Coronary artery (tissue), 2 donors: ENCODE results near the gene RNGTT.
A peak's percentile ranks its signal among the peaks of the same experiment; 100 is the strongest.
"Not testable (repeated sequence)": the region's sequence is repeated elsewhere in the genome, so short reads cannot be mapped to it uniquely, and the experiment has no call there.

ENCODE experiments used
- DNase-seq: peaks from one replicate; pipeline ENCODE4 v3.0.0-alpha.2; 2017; ENCODE audit warnings: low spot score
- H3K27ac ChIP-seq, 2 donors: fragments of 200-600 bp; sonication (generic); one replicate each; pipeline ENCODE4 v1.5.1; 2016 to 2019
- H3K4me3 ChIP-seq: fragments of 200-600 bp; sonication (generic); 2 replicates; pipeline ENCODE4 v1.5.1; 2016; ENCODE audit warnings: mild to moderate bottlenecking, moderate library complexity
- CTCF ChIP-seq: fragments of 200-600 bp; sonication (generic); IDR thresholded peaks from one replicate; pipeline ENCODE4 v1.5.1; 2019; ENCODE audit warnings: antibody characterized with exemption

RNGTT gene

DNA sequence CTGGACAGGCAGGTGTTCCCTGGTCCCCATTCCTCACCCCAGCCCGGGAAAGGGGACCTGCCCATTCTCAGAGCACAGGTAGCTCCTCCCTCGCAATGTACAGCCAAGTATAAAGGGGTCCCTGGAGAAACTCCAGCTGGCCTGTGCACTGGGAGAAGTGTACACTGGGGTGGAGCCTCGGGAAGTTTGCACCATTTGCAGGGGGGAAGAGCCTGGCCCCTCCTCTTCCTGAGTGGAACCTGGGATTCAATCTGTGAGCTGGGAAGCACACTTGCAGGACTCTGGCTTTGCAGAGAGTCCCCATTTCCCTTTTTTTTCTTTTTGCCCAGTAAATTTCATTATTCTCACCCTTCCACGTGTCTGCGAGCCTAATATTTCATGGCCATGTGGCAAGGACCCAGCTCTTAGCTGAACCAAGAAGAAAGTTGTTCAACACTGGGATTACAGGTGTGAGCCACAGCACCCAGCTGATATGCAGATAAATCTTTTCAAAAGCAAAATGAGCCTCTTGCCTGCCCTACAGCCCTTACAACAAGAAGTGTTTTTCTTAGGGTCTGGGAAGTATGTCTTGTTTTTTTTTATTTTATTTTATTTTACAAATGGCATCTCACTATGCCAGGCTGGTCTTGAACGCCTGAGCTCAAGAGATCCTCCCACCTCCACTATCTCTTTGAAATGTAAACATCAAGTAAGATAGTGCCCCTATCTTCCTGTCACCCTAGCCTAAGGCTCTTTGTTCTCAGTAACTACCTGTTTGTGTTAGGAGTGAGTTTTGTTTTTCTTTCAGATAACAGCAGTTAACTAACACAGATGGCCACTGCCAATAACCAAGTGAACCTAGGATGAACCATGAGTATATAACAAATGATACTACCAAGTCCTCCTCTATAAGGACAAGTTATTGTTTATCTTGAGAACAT lies 9.3 kb upstream of the RNGTT start:
- Histone ChIP-seq H3K27ac (no peak overlapping the region), H3K4me3 (no peak overlapping the region)
- TF ChIP-seq CTCF, result no peak
- DNase-seq, result no peak

DNA sequence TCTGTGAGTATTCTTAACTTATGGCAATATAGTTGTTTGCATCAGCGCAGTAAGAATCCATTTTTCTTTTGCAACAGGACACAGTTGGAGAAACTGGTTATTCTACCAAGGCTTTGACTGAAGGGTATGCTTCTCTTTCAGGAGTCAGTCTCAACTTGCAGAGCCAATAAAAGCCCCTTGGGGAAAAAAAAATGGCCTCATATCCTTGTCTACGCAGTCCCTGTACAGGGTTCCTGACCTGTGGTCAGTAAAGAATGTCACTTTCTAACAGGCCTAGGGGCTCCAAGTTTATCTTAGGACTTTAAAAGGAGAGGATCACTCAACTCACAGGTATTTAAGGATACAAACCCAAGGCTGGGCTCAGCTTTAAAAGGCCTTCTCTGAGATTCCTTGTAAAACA lies 6.9 kb upstream of the RNGTT start:
- Histone ChIP-seq H3K27ac (no peak overlapping the region), H3K4me3 (no peak overlapping the region)
- TF ChIP-seq CTCF, result no peak
- no peak for DNase-seq

GRCh38 chr6:88969255-88969654 lies 5.8 kb upstream of the RNGTT start:
- not testable (repeated sequence) for H3K4me3 ChIP-seq, H3K27ac ChIP-seq, DNase-seq

DNA sequence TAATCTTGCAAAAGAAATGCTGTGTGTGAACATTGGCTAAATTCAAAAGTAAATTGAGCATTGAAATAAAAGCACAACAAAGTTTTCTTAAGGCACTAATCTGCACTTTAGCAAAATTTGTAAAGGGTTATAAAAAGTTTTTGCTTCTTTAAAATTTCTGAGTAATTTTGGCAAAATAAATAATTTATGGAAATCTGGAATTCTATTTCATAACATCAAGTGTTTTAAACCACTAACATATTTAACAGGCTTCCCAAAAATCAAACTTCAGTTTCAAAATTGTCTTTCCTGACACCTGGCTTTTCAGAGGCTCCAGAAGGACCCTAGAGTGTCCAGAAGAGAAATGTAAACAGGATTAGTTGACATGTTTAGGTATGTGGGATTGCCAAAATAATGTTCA lies 4.5 kb upstream of the RNGTT start:
- Histone ChIP-seq H3K4me3 (no peak overlapping the region), H3K27ac (no peak overlapping the region)
- TF ChIP-seq CTCF, result no peak
- no peak for DNase-seq

DNA sequence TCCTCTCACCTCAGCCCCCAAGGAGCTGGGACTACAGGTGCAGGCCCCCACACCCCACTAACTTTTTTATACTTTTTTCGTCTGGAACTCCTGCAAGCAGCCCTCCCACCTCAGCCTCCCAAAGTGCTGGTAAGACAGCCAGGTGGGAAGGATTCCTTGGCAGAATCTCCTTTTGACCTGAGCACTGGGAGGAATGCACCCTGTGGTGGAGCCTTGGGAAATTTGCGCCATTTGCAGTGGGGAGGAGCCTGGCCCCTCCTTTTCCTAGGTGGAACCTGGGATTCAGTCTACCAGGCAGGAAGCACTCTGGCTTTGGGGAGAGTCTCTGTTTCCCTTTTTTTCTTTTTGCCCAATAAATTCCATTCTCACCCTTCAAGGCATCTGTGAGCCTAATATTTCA lies 2.3 kb upstream of the RNGTT start:
- Histone ChIP-seq H3K27ac (no peak overlapping the region), H3K4me3 (no peak overlapping the region)
- no peak for TF ChIP-seq CTCF
- DNase-seq, result no peak

- TF ChIP-seq CTCF, result no peak
- H3K27ac ChIP-seq, result peak overlapping the region in 1 of 2 donors; percentile 57
- DNase-seq, result no peak
- H3K4me3 ChIP-seq, result peak overlapping the region; percentile 84
Observed at GRCh38 chr6:88964509-88964908, 1.1 kb upstream of the RNGTT start.

DNA sequence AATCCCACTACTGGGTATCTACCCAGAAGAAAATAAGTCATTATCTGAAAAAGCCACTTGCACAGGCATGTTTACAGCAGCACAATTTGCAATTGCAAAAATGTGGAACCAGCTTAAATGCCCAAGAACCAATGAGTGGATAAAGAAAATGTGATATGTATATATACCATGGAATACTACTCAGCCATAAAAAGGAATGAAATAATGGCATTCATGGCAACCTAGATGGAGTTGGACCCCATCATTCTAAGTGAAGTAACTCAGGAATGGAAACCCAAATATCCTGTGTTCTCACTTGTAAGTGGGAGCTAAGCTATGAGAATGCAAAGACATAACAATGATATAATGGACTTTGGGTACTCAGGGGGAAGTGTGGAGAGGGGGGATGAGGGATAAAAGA lies 4.6 kb downstream of the RNGTT start:
- no peak overlapping the region for H3K4me3 ChIP-seq
- H3K27ac ChIP-seq, result no peak overlapping the region
- TF ChIP-seq CTCF, result no peak
- DNase-seq, result no peak
